Heart left ventricle (tissue), 16 donors: ENCODE measurements around the gene OR1E2. TPM values are rescaled to one million over a fixed set of nuclear protein-coding genes. Genes with fewer than 3 reads are reported as not detected.

Source experiments
- ATAC-seq, 4 donors: fragments of 200-7000 bp; cut with Tn5 transposase; one replicate each; pipeline ENCODE4 v1.9.1; 2020 to 2022; ENCODE audit warnings: moderate library complexity in 4 of 4, mild to moderate bottlenecking in 3 of 4, moderate number of reproducible peaks in 1 of 4
- DNase-seq, 5 donors: peaks; one replicate each; pipeline ENCODE4 v3.0.0-alpha.2; 2020
- H3K27ac ChIP-seq, 12 donors: fragments of 200-600 bp; sonication (generic) in 4 of 12; one replicate each; pipeline versions ENCODE4 v1.5.0 to v1.8.0; 2016 to 2022; ENCODE audit warnings: mild to moderate bottlenecking in 2 of 12
- H3K27me3 ChIP-seq, 9 donors: fragments of 200-600 bp; sonication (generic) in 2 of 9; one replicate each; pipeline versions ENCODE4 v1.5.1 to v1.8.0; 2016 to 2022; ENCODE audit warnings: mild to moderate bottlenecking in 3 of 9
- H3K36me3 ChIP-seq, 9 donors: fragments of 200-600 bp; sonication (generic) in 2 of 9; one replicate each; pipeline versions ENCODE4 v1.5.0 to v1.8.0; 2018 to 2022; ENCODE audit warnings: mild to moderate bottlenecking in 2 of 9
- H3K4me1 ChIP-seq, 12 donors: fragments of 200-600 bp; sonication (generic) in 4 of 12; one replicate each; pipeline versions ENCODE4 v1.5.0 to v1.8.0; 2016 to 2022; ENCODE audit warnings: mild to moderate bottlenecking in 3 of 12
- H3K4me3 ChIP-seq, 12 donors: fragments of 200-600 bp; sonication (generic) in 4 of 12; one replicate each; pipeline versions ENCODE4 v1.5.0 to v1.8.0; 2017 to 2022; ENCODE audit warnings: mild to moderate bottlenecking in 9 of 12, moderate library complexity in 4 of 12
- H3K9me3 ChIP-seq, 12 donors: fragments of 200-600 bp; sonication (generic) in 4 of 12; one replicate each; pipeline versions ENCODE4 v1.5.0 to v1.8.0; 2016 to 2022; ENCODE audit warnings: mild to moderate bottlenecking in 1 of 12
- CTCF ChIP-seq, 12 donors: fragments of 200-600 bp; sonication (generic) in 4 of 12; IDR thresholded peaks; one replicate each; pipeline versions ENCODE4 v1.5.0 to v1.8.0; 2018 to 2022; ENCODE audit warnings: antibody characterized with exemption in 12 of 12, mild to moderate bottlenecking in 5 of 12
- POLR2A ChIP-seq, 2 donors: fragments of 450-650 bp; IDR thresholded peaks; one replicate each; pipeline ENCODE4 v1.6.1; 2017; ENCODE audit warnings: antibody characterized with exemption in 2 of 2, mild to moderate bottlenecking in 2 of 2, moderate library complexity in 2 of 2
- WGBS, 4 donors: extraction: QIAGEN DNeasy Blood & Tissue Kit in 2 of 4; methylation state at CpG; one replicate each; pipeline versions ENCODE4 v1.1.5 to v1.1.7; 2013 to 2018; 5-methylcytosine and 5-hydroxymethylcytosine counted together
- intact Hi-C, 10 donors: fragments of 100-400 bp; cut with DNase I; formaldehyde crosslinking; loops; one replicate each; pipeline versions ENCODE4 v1.11.1 to v1.14.2; 2022
- polyA plus RNA-seq, 2 donors: library from polyadenylated mRNA; stranded (reverse); fragments of 200-250 nt; gene quantifications; one replicate each; pipeline ENCODE4 v1.2.3, GENCODE V29; 2013
- total RNA-seq, 9 donors: library from RNA; depleted of rRNA in 2 of 9; stranded (reverse); fragments of >200 nt in 2 of 9; fragmentation: NEBNext Ultra II Directional in 3 of 9; extraction: Animal tissue kit (Norgen Biotek cat#: 25700) in 3 of 9; gene quantifications; one replicate each; pipeline versions ENCODE4 v1.1.0 to v1.2.4, GENCODE V29; 2016 to 2023
- donor health status: ischemic (EF 13 %, LVEDD 7.1; RV severe dilation, severe dysfunction).
- donor health status: healthy with polysubstance abuse.
- donor health status: DM: no; HTN: yes; CAD: no.
- donor health status: DM: no; HTN: no; CAD: no.
- donor health status: ischemic (EF 25% LVEDD 6.9; RV normal size, moderate dysfunction).
- donor health status: ischemic (EF 25% LVEDD 5.7; RV mildly dilated, moderate dysfunction).
- donor health status: healthy.
- donor health status: DM: yes; HTN: yes; CAD: no.
- donor health status: ischemic (EF 35%, LVEDD 5.7; RV mildly dilated, moderate dysfunction).
- donor health status: nonischemic (EF 11% LVEDD 7.7; RV severe dilation, severe dysfunction).
- donor health status: DM: yes; HTN: yes; CAD: no.
- donor health status: PGD.
- donor health status: ischemic (EF 29% LVEDD 5.4; RV normal size, mild dysfunction).
- donor health status: nonischemic (EF 23%, LVEDD 6.1; RV moderate dilation, normal function).

OR1E2 gene
- total and polyA plus RNA-seq, 11 donors: 0.52 TPM; not detected in 10

GRCh38 chr17:3385869-3386816, 47.5 kb downstream of the OR1E2 start, which contains the start of gene OR3A2:
Gene OR3A2 (minus strand): TSS chr17:3386308.
- Histone ChIP-seq H3K4me3 (peak within 1 kb of the TSS in 2 of 12 donors; percentile 20 to 45), H3K27ac (no peak within 1 kb of the TSS), H3K4me1 (no peaks in the 10 kb centered on the region), H3K36me3 (no peaks in the 10 kb centered on the region), H3K27me3 (peaks cover 8 to 46% (median 24%) of the 10 kb centered on the region in 9 donors), H3K9me3 (peaks cover 0 to 7% (median 0%) of the 10 kb centered on the region in 12 donors)
- ATAC-seq (no peak), DNase-seq (no peak)
- intact Hi-C loops: no loop called here
- TF ChIP-seq CTCF (IDR thresholded peaks at IDR 0.05): no peak
- no peak for TF ChIP-seq POLR2A (IDR thresholded peaks at IDR 0.05)
- 25 to 42% (median 26%) methylated on average over 63 to 92 of the region's 92 CpGs for WGBS, 4 donors

Other genes starting within 250 kb of the OR1E2 start
- not detected for gene OR1A2, start 236.3 kb downstream of the OR1E2 start, total RNA-seq
- gene OR1A2, start 236.3 kb downstream of the OR1E2 start, polyA plus RNA-seq: not detected
- gene OR1A1, start 226.2 kb downstream of the OR1E2 start, total RNA-seq: not detected
- gene OR1A1, start 226.2 kb downstream of the OR1E2 start, polyA plus RNA-seq: not detected
- gene OR3A1, start 135.5 kb downstream of the OR1E2 start, total RNA-seq: not detected
- gene OR3A1, start 135.5 kb downstream of the OR1E2 start, polyA plus RNA-seq: not detected
- gene OR3A2, start 47.5 kb downstream of the OR1E2 start, total RNA-seq: under 1 TPM in 1 of 9 donors, not detected in 8; 0.35 TPM
- gene OR3A2, start 47.5 kb downstream of the OR1E2 start, polyA plus RNA-seq: not detected
- not detected for gene OR1E1, start 35.4 kb downstream of the OR1E2 start, total RNA-seq
- gene OR1E1, start 35.4 kb downstream of the OR1E2 start, polyA plus RNA-seq: not detected
- gene OR3A3, start 22.5 kb downstream of the OR1E2 start, total RNA-seq: not detected
- gene OR3A3, start 22.5 kb downstream of the OR1E2 start, polyA plus RNA-seq: not detected
- gene SPATA22, start 38.0 kb upstream of the OR1E2 start, total RNA-seq: under 1 TPM in 5 of 9 donors, not detected in 4; 0.16 to 0.72 (median 0.44) TPM
- under 1 TPM in 1 of 2 donors, not detected in 1; 0.23 TPM for gene SPATA22, start 38.0 kb upstream of the OR1E2 start, polyA plus RNA-seq
- gene ASPA, start 42.2 kb upstream of the OR1E2 start, total RNA-seq: 1 to 10 TPM in 6 of 9 donors, under 1 TPM in 3; 0.44 to 2.4 (median 1.3) TPM
- gene ASPA, start 42.2 kb upstream of the OR1E2 start, polyA plus RNA-seq: under 1 TPM; 0.26 to 0.88 TPM
- gene TRPV3, start 124.0 kb upstream of the OR1E2 start, total RNA-seq: 1 to 10 TPM in 4 of 9 donors, under 1 TPM in 4, not detected in 1; 0.25 to 1.7 (median 0.97) TPM
- gene TRPV3, start 124.0 kb upstream of the OR1E2 start, polyA plus RNA-seq: under 1 TPM; 0.32 to 0.65 TPM
- 1 to 10 TPM; 2.0 to 4.5 (median 3.3) TPM for gene TRPV1, start 175.6 kb upstream of the OR1E2 start, total RNA-seq
- gene TRPV1, start 175.6 kb upstream of the OR1E2 start, polyA plus RNA-seq: 1 to 10 TPM; 1.9 to 4.9 TPM
- 1 to 10 TPM; 2.5 to 7.3 (median 3.6) TPM for gene SHPK, start 202.4 kb upstream of the OR1E2 start, total RNA-seq
- gene SHPK, start 202.4 kb upstream of the OR1E2 start, polyA plus RNA-seq: 1 to 10 TPM; 2.9 to 3.7 TPM
- gene CTNS, start 202.9 kb upstream of the OR1E2 start, total RNA-seq: 10 to 100 TPM in 3 of 9 donors, 1 to 10 TPM in 6; 6.2 to 19.0 (median 8.7) TPM
- 10 to 100 TPM in 1 of 2 donors, 1 to 10 TPM in 1; 6.8 to 10.9 TPM for gene CTNS, start 202.9 kb upstream of the OR1E2 start, polyA plus RNA-seq
- gene TAX1BP3, start 234.7 kb upstream of the OR1E2 start, total RNA-seq: 100 to 1,000 TPM; 122 to 291 (median 177) TPM
- gene TAX1BP3, start 234.7 kb upstream of the OR1E2 start, polyA plus RNA-seq: 100 to 1,000 TPM; 131 to 203 TPM
- gene EMC6, start 235.0 kb upstream of the OR1E2 start, total RNA-seq: 10 to 100 TPM; 24.2 to 78.2 (median 51.9) TPM
- gene EMC6, start 235.0 kb upstream of the OR1E2 start, polyA plus RNA-seq: 100 to 1,000 TPM; 141 to 190 TPM